NCI-H1105 (cell line): ENCODE results near the gene EPB42.
"Not testable (repeated sequence)": the region's sequence is repeated elsewhere in the genome, so short reads cannot be mapped to it uniquely, and the experiment has no call there.

ENCODE experiments used
- DNase-seq: peaks from one replicate; lab custom pipeline; 2025; lab: John Stamatoyannopoulos, UW

Gene EPB42

GRCh38 chr15:43185157-43186002 lies 35.4 kb downstream of the EPB42 start, which contains the start of gene CCNDBP1:
Gene CCNDBP1, plus strand, starts transcription at chr15:43185403. Its CDS starts 96 bp downstream, at chr15:43185499.
- peak; percentile 63 for DNase-seq

- no peak for DNase-seq
Observed at GRCh38 chr15:43184407-43185124, 36.3 kb downstream of the EPB42 start.

- DNase-seq, result no peak
Observed at GRCh38 chr15:43183270-43183669, 37.5 kb downstream of the EPB42 start.

GRCh38 chr15:43177147-43177546 lies 43.7 kb downstream of the EPB42 start:
- DNase-seq, result not testable (repeated sequence)

GRCh38 chr15:43175656-43176309 lies 45.0 kb downstream of the EPB42 start:
- DNase-seq, result not testable (repeated sequence)

GRCh38 chr15:43169888-43170287 lies 50.9 kb downstream of the EPB42 start:
- no peak for DNase-seq

- no peak for DNase-seq
Observed at GRCh38 chr15:43168192-43169107, 52.4 kb downstream of the EPB42 start.

GRCh38 chr15:43167261-43167660 lies 53.6 kb downstream of the EPB42 start:
- DNase-seq, result not testable (repeated sequence)

GRCh38 chr15:43165801-43166325 lies 55.0 kb downstream of the EPB42 start:
- DNase-seq, result no peak

- no peak for DNase-seq
Observed at GRCh38 chr15:43153269-43153668, 67.5 kb downstream of the EPB42 start.

GRCh38 chr15:43151688-43152087 lies 69.1 kb downstream of the EPB42 start:
- no peak for DNase-seq

GRCh38 chr15:43150191-43150929 lies 70.5 kb downstream of the EPB42 start:
- no peak for DNase-seq
